Measurements from ENCODE around the gene ATXN7L1. TPM values are rescaled to one million over a fixed set of nuclear protein-coding genes. Genes with fewer than 3 reads are reported as not detected.

ATXN7L1 gene
- total and polyA plus RNA-seq, 2 of the 8 experiments (the other 6 are each of a cell fraction or from before 2014, with no cell fraction given) = 14.3 to 34.0 TPM

GRCh38 chr7:105623378-105623777, 253.0 kb downstream of the ATXN7L1 start (continued):
- TF ChIP-seq ATF2 (IDR thresholded peaks at IDR 0.05; ENCODE audit: low read length) = no peak
- no peak for TF ChIP-seq TCF12 (IDR thresholded peaks at IDR 0.05; ENCODE audit: low read depth, low read length)
- TF ChIP-seq KDM5A (IDR thresholded peaks at IDR 0.05; ENCODE audit: low read length) = no peak
- TF ChIP-seq SUZ12 (IDR thresholded peaks at IDR 0.05; ENCODE audit: low read length) = no peak
- TF ChIP-seq RFX5 (IDR thresholded peaks at IDR 0.05; ENCODE audit: borderline replicate concordance, low read depth, low read length) = no peak
- TF ChIP-seq POLR2AphosphoS5 (IDR thresholded peaks at IDR 0.05; ENCODE audit: low read depth, low read length) = no peak
- TF ChIP-seq ATF3 (IDR thresholded peaks at IDR 0.05; ENCODE audit: insufficient read depth, low read depth, low read length) = no peak

Data from H1 (cell line).